ENCODE measurements around the gene OCA2.

Gene OCA2

GRCh38 chr15:28118531-28118930 is 19.4 kb upstream of the OCA2 start:
- no peak for DNase-seq

GRCh38 chr15:28118083-28118482 is 19.0 kb upstream of the OCA2 start:
- no peak for DNase-seq

- DNase-seq = no peak
These were observed 18.4 kb upstream of the OCA2 start for GRCh38 chr15:28117432-28117990.

GRCh38 chr15:28116521-28117431 is 17.7 kb upstream of the OCA2 start:
- DNase-seq = no peak

DNA sequence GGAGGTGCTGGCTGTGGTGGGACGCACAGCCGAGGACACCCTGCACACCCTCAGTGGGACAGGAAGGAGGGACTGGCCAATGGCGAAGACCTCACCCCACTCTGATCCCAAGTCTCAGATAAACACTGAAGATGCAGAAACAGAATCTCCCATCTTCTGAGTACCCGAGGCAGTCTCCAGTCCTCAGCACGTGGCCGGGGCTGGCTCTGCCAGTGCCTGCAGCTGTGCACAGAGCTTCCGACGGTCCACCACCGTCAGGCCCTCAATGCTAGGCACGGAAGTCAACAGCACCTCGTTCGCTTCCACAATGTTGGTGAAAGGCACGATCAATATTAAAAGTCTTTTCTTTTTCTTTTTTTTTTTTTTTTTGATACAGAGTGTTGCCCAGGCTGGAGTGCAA is 16.8 kb upstream of the OCA2 start:
- DNase-seq = no peak

GRCh38 chr15:28114721-28115622 is 15.9 kb upstream of the OCA2 start:
- DNase-seq = no peak

GRCh38 chr15:28114114-28114455 is 15.0 kb upstream of the OCA2 start:
- no peak for DNase-seq

- DNase-seq = no peak
These were observed 14.4 kb upstream of the OCA2 start for GRCh38 chr15:28113394-28114113.

- DNase-seq = no peak
These were observed 13.8 kb upstream of the OCA2 start for GRCh38 chr15:28112962-28113361.

- DNase-seq = no peak
These were observed 13.1 kb upstream of the OCA2 start for GRCh38 chr15:28112101-28112760.

- no peak for DNase-seq
These were observed 12.4 kb upstream of the OCA2 start for GRCh38 chr15:28111543-28111942.

DNA sequence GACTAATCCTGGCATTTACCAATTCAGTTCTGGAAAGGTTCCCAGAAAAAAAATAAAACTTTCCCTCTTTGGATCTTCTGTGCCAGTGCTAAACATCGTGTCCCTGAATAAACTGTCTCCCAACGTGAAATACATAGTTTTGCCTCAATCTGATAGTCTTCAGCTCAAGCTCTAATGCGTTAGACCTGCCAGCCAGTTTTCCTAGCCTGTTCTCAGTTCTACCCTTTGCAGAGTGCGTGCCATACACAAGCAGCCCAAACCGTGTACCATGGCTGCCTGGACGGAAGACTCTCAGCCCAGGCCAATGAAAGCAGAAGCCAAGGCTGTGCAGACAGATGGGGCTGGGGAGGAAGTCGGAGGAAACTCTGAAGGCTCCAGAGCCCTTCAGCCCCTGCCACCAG is 11.4 kb upstream of the OCA2 start:
- DNase-seq = no peak

GRCh38 chr15:28109626-28110455 is 10.7 kb upstream of the OCA2 start:
- DNase-seq = no peak

DNA sequence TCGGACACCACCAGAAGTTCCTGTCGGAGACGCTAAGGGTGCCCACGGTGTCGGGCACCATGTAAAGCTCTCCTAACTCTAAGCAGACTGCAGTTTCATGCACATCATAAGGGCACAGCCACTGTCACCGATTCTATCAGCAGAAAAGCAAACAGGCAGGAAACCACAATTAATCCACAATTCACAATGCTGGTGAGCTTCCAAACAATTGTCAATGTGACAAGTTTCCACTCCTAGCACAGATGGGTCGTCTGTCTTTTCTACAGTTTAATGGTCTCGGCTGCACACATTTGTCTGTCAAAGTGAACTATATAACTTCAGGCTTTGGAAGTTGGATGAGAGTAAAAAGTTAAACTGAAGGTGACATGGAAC is 8.8 kb upstream of the OCA2 start:
- DNase-seq = no peak

GRCh38 chr15:28107111-28107903 is 8.2 kb upstream of the OCA2 start:
- no peak for DNase-seq

DNA sequence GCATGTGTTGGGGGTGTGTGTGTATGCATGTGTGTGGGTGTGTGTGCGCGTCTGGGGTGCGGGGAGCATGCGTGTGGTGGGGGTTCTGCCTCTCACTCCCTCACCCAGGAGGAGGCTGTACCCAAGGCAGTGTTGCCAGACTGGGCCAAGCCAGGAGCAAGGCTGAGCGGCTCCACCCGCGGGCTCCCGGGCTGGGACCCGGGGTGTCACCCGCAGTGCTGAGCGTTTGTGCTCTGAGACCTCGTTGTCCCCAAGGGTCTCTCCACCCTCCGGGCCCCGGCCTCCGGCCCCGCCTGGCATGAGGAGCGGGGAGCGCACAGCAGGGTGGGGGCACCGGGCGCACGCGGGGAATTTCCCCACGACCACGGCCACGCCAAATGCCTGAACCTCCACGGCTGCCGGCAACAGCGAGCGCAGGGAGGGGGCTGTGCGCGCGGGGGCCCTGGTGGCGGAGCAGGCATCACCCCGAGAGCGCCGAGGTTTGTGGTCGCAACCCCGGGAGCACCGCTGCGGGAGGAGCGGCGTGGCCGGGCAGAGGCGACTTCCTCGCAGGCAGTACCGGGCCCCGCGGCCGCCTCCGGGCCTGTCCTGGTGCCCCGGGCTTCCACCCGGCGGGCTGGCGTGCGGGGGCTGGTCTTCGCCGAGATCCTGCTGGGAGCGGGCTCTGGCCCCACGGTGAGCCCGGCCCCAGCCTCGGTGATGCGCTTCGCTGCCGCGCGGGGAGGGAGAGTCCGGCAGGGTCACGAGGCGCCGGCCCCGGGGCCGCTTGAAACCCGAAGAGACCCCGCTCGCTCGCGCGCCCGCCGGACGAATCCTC is 7.4 kb upstream of the OCA2 start:
- DNase-seq = no peak

DNA sequence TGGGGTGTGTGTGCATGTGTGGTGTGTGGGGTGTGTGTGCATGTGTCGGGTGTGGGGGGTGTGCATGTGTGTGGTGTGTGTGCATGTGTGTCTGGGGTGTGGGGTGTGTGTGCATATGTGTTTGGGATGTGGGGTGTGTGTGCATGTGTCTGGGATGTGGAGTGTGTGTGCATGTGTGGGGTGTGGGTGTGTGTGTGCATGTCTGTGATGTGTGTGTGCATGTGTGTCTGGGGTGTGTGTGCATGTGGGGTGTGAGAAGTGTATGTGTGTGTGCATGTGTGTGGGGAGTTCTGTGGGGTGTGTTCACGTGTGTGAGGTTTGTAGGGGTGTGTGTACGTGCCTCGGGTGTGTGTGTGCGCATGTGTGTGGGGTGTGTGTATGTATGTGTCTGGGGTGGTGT is 6.7 kb upstream of the OCA2 start:
- DNase-seq = no peak

DNA sequence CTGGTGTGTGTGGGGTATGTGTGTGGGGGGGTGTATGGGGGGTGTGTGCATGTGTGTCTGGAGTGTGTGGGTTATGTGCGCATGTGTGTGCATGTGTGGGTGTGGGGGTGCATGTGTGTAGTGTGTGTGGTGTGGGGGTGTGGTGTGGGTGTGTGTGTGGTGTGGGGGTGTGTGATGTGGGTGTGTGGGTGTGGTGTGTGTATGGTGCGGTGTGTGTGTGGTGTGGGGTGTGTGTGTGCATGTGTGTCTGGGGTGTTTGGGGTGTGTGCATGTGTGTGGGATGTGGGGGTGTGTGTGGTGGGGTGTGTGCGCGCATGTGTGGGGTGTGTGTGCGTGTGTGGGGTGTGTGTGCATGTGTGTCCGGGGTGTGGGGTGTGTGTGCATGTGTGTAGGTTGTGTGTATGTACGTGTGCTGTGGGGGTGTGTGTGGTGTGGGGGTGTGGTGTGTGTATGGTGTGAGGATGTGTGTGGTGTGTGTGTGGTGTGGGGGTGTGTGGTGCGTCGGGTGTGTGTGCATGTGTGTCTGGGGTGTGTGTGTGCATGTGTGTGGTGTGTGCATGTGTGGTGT is 6.2 kb upstream of the OCA2 start:
- no peak for DNase-seq

DNA sequence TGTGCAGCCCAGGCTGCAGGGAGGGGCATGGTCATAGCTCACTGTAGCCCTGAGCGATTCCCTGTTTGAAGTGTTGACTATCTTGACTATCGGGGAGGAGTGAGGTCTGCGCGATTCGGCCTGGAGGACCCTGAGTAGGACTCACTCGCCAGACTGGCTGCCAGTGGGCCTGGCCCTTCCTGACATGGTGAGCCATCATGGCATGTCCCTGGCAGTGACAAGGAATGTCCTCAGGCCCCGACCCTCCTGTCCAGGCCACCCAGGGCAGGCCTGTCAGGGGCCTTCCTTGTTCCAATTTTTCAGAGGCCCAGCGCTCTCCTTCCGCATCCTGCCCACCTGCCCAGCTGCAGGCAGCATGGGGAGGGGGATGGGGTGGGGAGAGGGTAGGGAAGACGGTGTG is 5.2 kb upstream of the OCA2 start:
- no peak for DNase-seq
